Hepatocyte (in vitro differentiated cells): ENCODE results near the gene ATP2B3. TPM values are rescaled to one million over a fixed set of nuclear protein-coding genes. Genes with fewer than 3 reads are reported as not detected.

ENCODE experiments used
- DNase-seq: peaks from one replicate; pipeline ENCODE4 v3.0.0-alpha.2; 2016; ENCODE audit warnings: low spot score
- H2AFZ ChIP-seq: fragments of 200-600 bp; sonication (generic); 2 replicates; pipeline ENCODE4 v1.6.0; 2016; ENCODE audit warnings: antibody characterized with exemption, mild to moderate bottlenecking
- H3K27ac ChIP-seq: fragments of 200-600 bp; sonication (generic); 2 replicates; pipeline ENCODE4 v1.5.1; 2016; ENCODE audit warnings: mild to moderate bottlenecking
- H3K27me3 ChIP-seq: fragments of 200-600 bp; sonication (generic); 2 replicates; pipeline ENCODE4 v1.6.1; 2016
- H3K36me3 ChIP-seq: fragments of 200-600 bp; sonication (generic); replicated peaks from 2 replicates; pipeline ENCODE4 v1.5.1; 2016; ENCODE audit warnings: low read depth; ENCODE audit not compliant: insufficient read depth
- H3K4me1 ChIP-seq: fragments of 200-600 bp; sonication (generic); 2 replicates; pipeline ENCODE4 v1.5.1; 2016; ENCODE audit warnings: mild to moderate bottlenecking, moderate library complexity; ENCODE audit not compliant: insufficient read depth
- H3K4me2 ChIP-seq: fragments of 200-600 bp; sonication (generic); 2 replicates; pipeline ENCODE4 v1.6.0; 2016
- H3K4me3 ChIP-seq: fragments of 200-600 bp; sonication (generic); 2 replicates; pipeline ENCODE4 v1.5.1; 2016; ENCODE audit warnings: mild to moderate bottlenecking
- H3K79me2 ChIP-seq: fragments of 200-600 bp; sonication (generic); 2 replicates; pipeline ENCODE4 v1.6.0; 2017; ENCODE audit warnings: mild to moderate bottlenecking
- H3K9me2 ChIP-seq: fragments of 200-600 bp; sonication (generic); replicated peaks from 2 replicates; pipeline ENCODE4 v1.6.0; 2017; ENCODE audit warnings: mild to moderate bottlenecking; ENCODE audit not compliant: insufficient read depth
- H3K9me3 ChIP-seq: fragments of 200-600 bp; sonication (generic); 2 replicates; pipeline ENCODE4 v1.5.1; 2016; ENCODE audit warnings: low read depth, mild to moderate bottlenecking
- H4K20me1 ChIP-seq: fragments of 200-600 bp; sonication (generic); 2 replicates; pipeline ENCODE4 v1.6.0; 2016; ENCODE audit warnings: mild to moderate bottlenecking; ENCODE audit not compliant: insufficient read depth, poor library complexity, severe bottlenecking
- CTCF ChIP-seq: fragments of 200-600 bp; sonication (generic); IDR thresholded peaks from 2 replicates; pipeline ENCODE4 v1.5.1; 2016; ENCODE audit warnings: antibody characterized with exemption, mild to moderate bottlenecking; ENCODE audit not compliant: poor library complexity
- EZH2 ChIP-seq: fragments of 200-600 bp; sonication (generic); IDR thresholded peaks from 2 replicates; pipeline ENCODE4 v1.6.1; 2016; ENCODE audit warnings: antibody characterized with exemption, mild to moderate bottlenecking, borderline replicate concordance
- EZH2phosphoT487 ChIP-seq: fragments of 200-600 bp; sonication (generic); IDR thresholded peaks from one replicate; pipeline ENCODE4 v1.6.1; 2018; ENCODE audit warnings: antibody characterized with exemption, mild to moderate bottlenecking, low read depth, moderate library complexity; ENCODE audit not compliant: unreplicated experiment, severe bottlenecking
- WGBS: methylation state at CpG from one replicate; pipeline ENCODE4 v1.1.6; 2016; ENCODE audit warnings: low lambda C conversion rate; ENCODE audit errors: missing lambda C conversion rate; 5-methylcytosine and 5-hydroxymethylcytosine counted together
- polyA plus RNA-seq: library from polyadenylated mRNA; unstranded; fragments of >200 nt; fragmentation: Nextera tagmentation; extraction: Ambion mirVana; gene quantifications from 2 replicates; pipeline ENCODE4 v1.2.1, GENCODE V29; 2016
- total RNA-seq: library from RNA; depleted of rRNA; stranded (reverse); fragments of >200 nt; gene quantifications from 2 replicates; pipeline ENCODE4 v1.2.3, GENCODE V29; 2014

The ATP2B3 gene
- total and polyA plus RNA-seq, 2 experiments from 2014 or later: 0.07 TPM; not detected in 1

- H3K9me2 ChIP-seq: no peaks in the 10 kb centered on the region
- 85% methylated on average over 6 of the region's 6 CpGs for WGBS
- no peak overlapping the region for H3K4me3 ChIP-seq
- H3K36me3 ChIP-seq: no peaks in the 10 kb centered on the region
- H3K9me3 ChIP-seq: no peaks in the 10 kb centered on the region
- H3K27me3 ChIP-seq: no peaks in the 10 kb centered on the region
- H3K4me2 ChIP-seq: no peak overlapping the region
- H4K20me1 ChIP-seq: no peaks in the 10 kb centered on the region
- H3K79me2 ChIP-seq: no peaks in the 10 kb centered on the region
- no peak overlapping the region for H2AFZ ChIP-seq
- no peak overlapping the region for H3K27ac ChIP-seq
- DNase-seq: no peak
- no peaks in the 10 kb centered on the region for H3K4me1 ChIP-seq
- TF ChIP-seq EZH2phosphoT487 (no peak), EZH2 (no peak), CTCF (no peak)
Observed at GRCh38 chrX:153576961-153577360, 59.5 kb downstream of the ATP2B3 start.

GRCh38 chrX:153578200-153578835, 60.9 kb downstream of the ATP2B3 start:
- Histone ChIP-seq H3K36me3 (no peaks in the 10 kb centered on the region), H3K4me2 (no peak overlapping the region)
- WGBS: 74% methylated on average over 14 of the region's 18 CpGs

GRCh38 chrX:153578889-153579288, 61.4 kb downstream of the ATP2B3 start:
- no peaks in the 10 kb centered on the region for H3K9me3 ChIP-seq
- no peak overlapping the region for H3K4me3 ChIP-seq
- no peak overlapping the region for H3K27ac ChIP-seq
- TF ChIP-seq CTCF (no peak), EZH2phosphoT487 (no peak), EZH2 (no peak)
- H3K79me2 ChIP-seq: no peaks in the 10 kb centered on the region
- no peaks in the 10 kb centered on the region for H3K9me2 ChIP-seq
- no peak for DNase-seq
- H3K4me1 ChIP-seq: no peaks in the 10 kb centered on the region
- 68% methylated on average over 2 of the region's 2 CpGs for WGBS
- H4K20me1 ChIP-seq: no peaks in the 10 kb centered on the region
- H2AFZ ChIP-seq: no peak overlapping the region
- H3K27me3 ChIP-seq: no peaks in the 10 kb centered on the region
- no peak overlapping the region for H3K4me2 ChIP-seq
- H3K36me3 ChIP-seq: no peaks in the 10 kb centered on the region

More at GRCh38 chrX:153578200-153578835, 60.9 kb downstream of the ATP2B3 start:
- no peaks in the 10 kb centered on the region for H3K27me3 ChIP-seq
- H2AFZ ChIP-seq: no peak overlapping the region
- no peaks in the 10 kb centered on the region for H3K79me2 ChIP-seq
- H4K20me1 ChIP-seq: no peaks in the 10 kb centered on the region
- H3K27ac ChIP-seq: no peak overlapping the region
- H3K4me1 ChIP-seq: no peaks in the 10 kb centered on the region
- no peaks in the 10 kb centered on the region for H3K9me2 ChIP-seq
- DNase-seq: no peak
- H3K4me3 ChIP-seq: no peak overlapping the region
- no peaks in the 10 kb centered on the region for H3K9me3 ChIP-seq
- TF ChIP-seq EZH2phosphoT487: no peak
- no peak for TF ChIP-seq EZH2
- no peak for TF ChIP-seq CTCF
